HG02642 (cell line): ENCODE data around the gene ACADL.

Source experiments
- ATAC-seq: cut with Tn5 transposase; IDR thresholded peaks from one replicate; pipeline ENCODE4 v1.9.1; 2021; ENCODE audit warnings: mild to moderate bottlenecking; ENCODE audit not compliant: unreplicated experiment, poor library complexity

Gene ACADL

DNA sequence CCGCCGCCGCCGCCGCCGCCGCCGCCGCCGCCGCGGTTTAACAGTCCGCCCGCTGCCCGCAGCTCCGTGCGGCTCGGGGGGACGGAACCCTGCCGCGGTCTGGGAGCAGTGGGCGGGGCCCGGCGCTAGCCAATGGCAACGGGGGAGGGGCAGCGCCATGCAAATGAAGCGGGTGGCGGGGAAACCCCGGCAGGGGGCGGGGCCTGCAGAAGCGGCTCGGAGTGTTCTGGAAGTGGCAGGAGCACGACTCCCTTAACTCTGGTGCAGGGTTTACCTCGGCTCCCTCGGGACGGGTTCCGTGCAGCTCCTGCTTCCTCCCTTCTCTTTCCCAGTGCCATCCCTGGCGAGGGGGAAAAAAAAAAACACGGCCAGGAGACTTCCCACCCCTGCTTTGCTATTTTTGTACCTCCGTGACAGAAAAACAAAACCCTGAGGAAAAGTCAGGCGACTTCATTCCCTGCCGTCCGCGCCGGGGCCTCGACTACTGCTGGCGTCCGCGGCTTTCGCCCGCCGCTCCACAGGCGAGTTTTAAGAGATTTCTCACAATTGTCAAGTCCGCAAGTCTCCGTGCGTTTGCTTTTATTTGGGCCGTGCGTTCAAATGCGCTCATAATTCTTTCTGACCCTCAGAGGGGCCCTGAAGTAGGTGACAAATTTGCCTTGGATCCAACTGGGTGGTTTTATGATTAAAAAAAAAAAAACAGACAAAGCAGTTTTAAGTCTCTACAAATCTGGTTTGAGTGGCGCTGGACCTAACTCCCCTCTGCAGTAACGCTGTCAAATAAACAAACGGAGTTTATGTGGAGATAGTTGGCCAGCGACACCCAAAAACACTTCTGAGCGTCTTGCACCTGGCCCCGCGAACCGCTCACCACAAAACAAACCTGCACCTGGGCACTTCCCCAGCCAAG lies 53.7 kb downstream of the ACADL start, which contains the start of gene KANSL1L:
Gene KANSL1L, minus strand, starts transcription at position 101 of the 910 bp plus-strand sequence. CDS start 16,827 bp downstream, outside the sequence.
- ATAC-seq, result peak; percentile 79

DNA sequence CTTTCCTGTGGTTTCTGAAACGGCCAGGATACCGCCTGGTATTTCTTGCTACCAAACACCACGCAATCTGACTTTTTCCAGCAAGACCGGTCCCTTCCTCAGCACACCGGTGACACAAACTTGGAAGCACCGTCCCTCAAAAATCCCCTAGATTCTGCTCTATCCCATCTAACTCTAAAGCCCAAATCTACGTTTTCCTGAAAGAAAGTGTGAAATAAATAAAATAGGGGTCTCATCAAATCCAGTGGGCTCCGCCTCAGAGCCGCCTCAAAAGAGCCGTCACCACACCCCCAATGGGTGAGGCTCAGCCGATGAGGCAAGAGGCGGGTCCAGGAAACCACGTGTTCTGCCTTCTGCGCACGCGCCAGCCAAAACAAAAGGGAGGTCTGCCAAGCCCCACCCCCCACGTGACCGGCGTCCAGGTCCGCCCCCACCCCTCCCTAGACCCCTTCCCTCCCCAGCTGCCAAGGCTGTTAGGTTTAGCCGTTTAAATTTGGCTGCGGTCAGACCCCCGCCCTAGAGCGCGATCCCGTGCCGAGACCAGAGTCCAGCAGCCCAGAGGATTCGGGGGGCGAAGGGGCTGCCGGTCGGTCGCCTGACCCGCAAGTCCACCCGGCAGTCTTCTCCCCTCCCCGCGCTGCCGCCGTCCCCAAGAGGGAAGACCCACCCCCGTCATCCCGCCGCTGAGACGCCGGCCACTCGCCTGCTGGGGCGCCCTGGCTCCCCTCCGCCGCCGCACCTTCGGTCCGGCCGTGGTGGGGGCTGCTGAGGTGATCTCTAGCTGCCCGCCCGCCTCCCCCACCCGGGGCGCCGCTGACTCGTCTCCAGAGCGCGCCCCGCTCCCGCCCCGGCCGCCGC lies 54.6 kb downstream of the ACADL start:
- ATAC-seq, result peak; percentile 76

DNA sequence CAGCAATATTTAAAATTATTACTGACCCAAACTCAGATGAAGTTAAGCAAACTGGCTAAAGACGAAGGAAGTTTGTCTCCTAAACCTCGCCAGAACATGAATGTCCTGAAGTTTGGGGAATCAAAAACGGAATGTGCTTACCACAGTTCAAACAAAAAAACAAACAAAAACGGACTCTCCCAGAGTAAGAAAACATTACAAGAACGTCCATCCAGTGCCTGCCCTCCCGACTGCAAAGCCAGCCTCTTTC lies 55.1 kb downstream of the ACADL start:
- ATAC-seq, result no peak

DNA sequence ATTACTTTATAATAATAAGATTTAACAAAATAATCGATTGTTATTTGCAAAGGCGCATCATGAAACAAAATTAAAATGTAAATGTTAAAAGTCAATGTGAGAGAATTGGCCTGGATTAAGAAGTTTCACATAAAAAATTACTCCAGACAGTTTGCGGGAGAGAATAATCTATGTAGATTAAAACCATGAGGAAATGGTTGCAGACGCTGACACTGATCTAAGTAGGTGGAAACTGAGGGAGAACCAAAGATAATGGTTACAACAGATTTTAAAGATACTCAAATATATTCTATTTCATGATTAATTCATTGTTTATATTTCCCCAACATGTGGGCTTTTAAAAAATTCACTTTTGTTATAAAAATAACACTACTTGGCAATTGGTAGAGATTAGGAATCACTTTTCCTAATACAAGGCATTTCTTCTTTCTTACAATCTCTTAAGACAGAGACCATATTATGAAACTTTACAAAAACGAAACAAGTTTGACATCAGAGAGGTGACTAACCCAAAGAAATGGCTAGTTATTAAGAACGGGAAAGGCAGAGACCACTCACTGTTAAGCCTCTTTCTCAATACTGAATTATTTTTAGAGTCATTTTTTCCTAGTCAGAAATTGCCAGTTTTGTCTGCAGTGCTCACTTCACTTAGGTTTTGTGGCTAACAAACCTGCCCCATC lies 55.6 kb downstream of the ACADL start:
- ATAC-seq, result peak; percentile 17

DNA sequence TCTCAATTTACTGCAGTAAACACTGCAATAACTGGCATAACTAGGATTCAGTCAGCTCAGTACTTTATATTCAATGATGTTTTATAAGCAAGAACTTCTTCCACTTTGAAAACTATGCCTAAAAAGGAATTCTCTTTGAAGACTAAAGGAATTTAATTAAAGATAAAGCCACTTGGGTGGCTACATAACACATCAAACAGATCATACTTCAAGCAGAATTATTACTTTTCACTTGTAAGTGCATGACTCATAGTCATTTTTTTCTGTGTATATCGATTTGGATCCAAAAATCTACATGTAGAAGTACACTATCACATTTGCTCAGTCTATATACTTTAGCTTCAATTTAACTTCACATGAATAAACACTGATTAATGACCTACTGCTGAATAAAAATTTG lies 58.0 kb downstream of the ACADL start:
- ATAC-seq, result no peak

DNA sequence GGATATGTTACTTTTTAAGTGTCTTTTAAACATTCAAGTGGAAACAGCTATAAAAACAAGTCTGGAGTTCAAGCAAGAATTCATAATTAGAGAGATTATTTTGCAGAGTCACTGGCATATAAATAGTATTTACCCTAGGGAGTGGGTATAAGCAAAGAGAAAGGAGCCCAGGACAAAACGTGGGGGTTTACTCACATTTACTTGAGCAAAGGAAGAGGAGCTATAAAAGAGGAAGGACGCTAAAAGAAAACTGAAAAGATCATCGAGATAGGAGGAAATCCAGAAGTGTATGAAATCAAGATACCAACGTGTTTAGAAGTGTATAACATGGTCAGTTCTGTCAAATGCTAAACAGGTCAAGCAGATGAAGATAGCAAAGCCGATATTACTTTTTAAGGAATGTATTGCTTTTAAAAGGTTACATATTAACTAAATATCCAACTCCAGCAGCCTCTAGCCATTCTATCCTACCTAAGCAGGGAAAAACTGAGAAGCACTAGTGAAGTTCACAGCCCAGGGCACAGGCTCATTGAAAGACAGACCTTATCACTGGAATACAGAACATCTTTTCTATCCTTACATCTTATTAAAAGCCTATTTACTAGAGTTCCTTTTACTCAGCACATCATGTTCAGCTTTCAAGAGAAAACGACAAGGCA lies 62.7 kb downstream of the ACADL start:
- no peak for ATAC-seq

DNA sequence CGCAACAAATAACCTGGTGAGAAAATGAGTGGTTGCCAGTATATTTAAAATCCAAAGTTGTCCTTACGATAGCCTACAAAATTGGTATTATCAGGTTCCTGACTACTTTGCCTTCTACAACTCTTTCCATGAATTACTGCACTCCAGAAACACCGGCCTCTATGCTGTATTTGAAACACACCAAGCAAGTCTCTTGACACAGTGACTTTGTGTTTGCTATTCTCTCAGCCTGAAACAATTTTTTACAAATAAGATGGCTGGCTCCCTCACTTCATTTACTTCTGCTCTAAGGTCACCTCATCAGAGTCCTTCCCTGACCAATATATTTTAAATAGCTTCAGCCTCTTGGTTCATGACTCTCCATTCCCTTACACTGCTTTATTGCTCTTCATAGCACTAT lies 66.2 kb downstream of the ACADL start:
- ATAC-seq, result no peak

DNA sequence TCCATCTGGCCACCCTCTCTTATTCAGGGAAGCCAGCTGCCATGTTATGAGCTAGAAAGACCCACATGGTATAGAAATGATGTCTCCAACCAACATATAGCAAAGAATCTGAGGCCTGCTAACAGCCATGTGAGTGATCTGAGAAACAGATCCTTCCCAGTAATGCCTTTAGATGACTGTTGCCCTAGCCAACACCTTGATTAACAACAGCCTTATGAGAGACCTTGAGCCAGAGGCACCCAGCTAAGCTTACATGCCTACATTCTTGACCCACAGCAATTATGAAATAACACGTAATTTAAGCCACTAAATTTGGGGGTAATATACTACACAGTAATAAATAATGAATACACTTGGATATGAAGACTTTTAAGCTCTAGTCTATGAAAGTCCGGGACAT lies 67.0 kb downstream of the ACADL start:
- no peak for ATAC-seq

DNA sequence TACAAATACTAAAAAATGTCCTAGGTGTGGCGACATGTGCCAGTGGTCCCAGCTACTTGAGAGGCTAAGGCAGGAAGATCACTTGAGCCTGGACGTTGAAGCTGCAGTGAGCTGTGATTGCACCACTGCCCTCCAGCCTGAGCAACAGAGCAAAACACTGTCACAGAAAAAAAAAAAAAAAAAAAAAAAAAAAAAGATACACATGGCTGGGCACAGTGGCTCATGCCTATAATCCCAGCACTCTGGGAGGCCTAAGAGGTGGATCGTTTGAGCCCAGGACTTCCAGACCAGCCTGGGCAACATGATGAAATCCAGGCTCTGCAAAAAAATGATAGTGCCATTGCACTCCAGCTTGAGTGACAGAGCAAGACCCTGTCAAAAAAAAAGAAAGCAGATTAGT lies 67.7 kb downstream of the ACADL start:
- ATAC-seq, result no peak

DNA sequence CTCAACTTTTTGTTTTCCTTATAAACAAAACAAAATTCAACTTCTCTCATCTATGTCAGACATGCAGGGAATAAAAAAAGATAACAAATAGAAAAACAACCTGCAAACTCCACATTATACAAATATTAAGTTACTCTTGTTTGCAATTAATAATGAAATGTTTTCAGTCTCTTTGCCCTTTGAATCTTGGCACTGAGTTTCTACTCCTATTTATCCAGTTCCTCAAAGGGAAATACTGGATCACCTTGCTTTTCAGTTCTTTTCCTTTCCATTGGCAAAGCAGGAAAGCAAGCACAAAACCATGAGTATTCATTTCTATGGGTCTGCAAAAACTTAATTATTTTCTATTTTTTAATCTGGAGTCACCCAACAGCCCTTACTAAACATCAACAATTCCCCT lies 77.6 kb downstream of the ACADL start:
- ATAC-seq, result no peak
